K562 (cell line): ENCODE measurements around the gene PPAN. TPM values are rescaled to one million over a fixed set of nuclear protein-coding genes. Genes with fewer than 3 reads are reported as not detected.

Experiments
- FOXA3 ChIP-seq, 2 experiments: fragments of 450-650 bp in 1 of 2; sonication (generic) in 1 of 2; formaldehyde crosslinking; IDR thresholded peaks in 1 of 2; conservative IDR thresholded peaks in 1 of 2; 2 replicates each; pipeline versions ENCODE4 v1.4.0 to v1.8.0; 2020 to 2022; ENCODE audit warnings: mild to moderate bottlenecking in 2 of 2, missing genetic modification reagents in 1 of 2
- MTA1 ChIP-seq: fragments of 450-650 bp; IDR thresholded peaks from 2 replicates; pipeline ENCODE4 v1.6.1; 2017; ENCODE audit warnings: borderline replicate concordance
- NR4A1 ChIP-seq, 2 experiments: fragments of 250-450 bp in 1 of 2; fragments of 450-650 bp in 1 of 2; sonication (Bioruptor Pico) in 1 of 2; IDR thresholded peaks; 2 replicates each; pipeline versions ENCODE4 v1.4.0 to v1.6.1; 2016 to 2020; ENCODE audit warnings: mild to moderate bottlenecking in 2 of 2, missing compliant biosample characterization in 1 of 2, missing genetic modification characterization in 1 of 2, moderate library complexity in 1 of 2
- PHB ChIP-seq: fragments of 250-450 bp; sonication (Bioruptor Pico); IDR thresholded peaks from 2 replicates; pipeline ENCODE4 v1.5.0; 2021
- RBM22 ChIP-seq: fragments of 200-400 bp; formaldehyde crosslinking; IDR thresholded peaks from 2 replicates; pipeline ENCODE4 v1.6.1; 2018; ENCODE audit warnings: low read length, low read depth; ENCODE audit not compliant: poor library complexity, severe bottlenecking
- SMAD3 ChIP-seq: fragments of 450-650 bp; formaldehyde crosslinking; conservative IDR thresholded peaks from 2 replicates; pipeline ENCODE4 v1.4.0; 2020; ENCODE audit warnings: mild to moderate bottlenecking
- SRSF1 ChIP-seq: fragments of 200-400 bp; formaldehyde crosslinking; IDR thresholded peaks from 2 replicates; pipeline ENCODE4 v1.6.1; 2017; ENCODE audit warnings: mild to moderate bottlenecking, low read depth, low read length, moderate library complexity
- ZBTB11 ChIP-seq, 3 experiments: fragments of 200-800 bp in 1 of 3; fragments of 250-450 bp in 1 of 3; fragments of 450-650 bp in 1 of 3; sonication (Bioruptor Pico) in 1 of 3; sonication (Bioruptor generic) in 1 of 3; formaldehyde crosslinking in 1 of 3; IDR thresholded peaks; 2 replicates each; pipeline versions ENCODE4 v1.6.1 to v1.8.0; 2016 to 2022; ENCODE audit warnings: mild to moderate bottlenecking in 2 of 3, missing genetic modification characterization in 2 of 3, missing compliant biosample characterization in 1 of 3, moderate library complexity in 1 of 3
- ZBTB33 ChIP-seq: sonication (generic); formaldehyde crosslinking; IDR thresholded peaks from 2 replicates; pipeline ENCODE4 v1.8.1; 2023; ENCODE audit warnings: mild to moderate bottlenecking, missing genetic modification reagents
- ZFX ChIP-seq: sonication (generic); formaldehyde crosslinking; IDR thresholded peaks from 2 replicates; pipeline ENCODE4 v1.8.0; 2022; ENCODE audit warnings: mild to moderate bottlenecking, missing genetic modification reagents, moderate library complexity
- ZNF175 ChIP-seq: fragments of 200-800 bp; sonication (Bioruptor generic); IDR thresholded peaks from 2 replicates; pipeline ENCODE4 v1.6.1; 2016; ENCODE audit warnings: low read depth, mild to moderate bottlenecking, missing genetic modification characterization, missing compliant biosample characterization
- ZNF316 ChIP-seq: fragments of 450-650 bp; IDR thresholded peaks from 2 replicates; pipeline ENCODE4 v1.6.1; 2016
- polyA plus RNA-seq, 8 experiments: library from polyadenylated mRNA; depleted of rRNA in 4 of 8; stranded (reverse) in 5 of 8; unstranded in 3 of 8; fragments of >200 nt; fragmentation: Nextera tagmentation in 2 of 8; fragmentation: Illumina TruSeq in 1 of 8; extraction: Ambion mirVana in 2 of 8; extraction: Trizol in 1 of 8; gene quantifications; 2 replicates each; pipeline versions ENCODE4 v1.2.1 to v1.2.3, GENCODE V29; 2011 to 2014; ENCODE audit warnings: inconsistent platforms in 1 of 8, missing spikeins in 1 of 8
- total RNA-seq, 7 experiments: library from RNA; depleted of rRNA in 6 of 7; stranded (reverse); fragments of >200 nt in 6 of 7; fragmentation: Illumina TruSeq in 2 of 7; extraction: Trizol in 2 of 7; gene quantifications; 2 replicates each; pipeline versions ENCODE4 v1.2.1 to v1.2.3, GENCODE V29; 2011 to 2021; ENCODE audit warnings: low replicate concordance in 1 of 7
- TF ChIP-seq, protein P1 (sequence below): sonication (generic); formaldehyde crosslinking; IDR thresholded peaks from 2 replicates; pipeline ENCODE4 v1.4.0; 2020; ENCODE audit warnings: mild to moderate bottlenecking, missing genetic modification reagents
- TF ChIP-seq, protein P2 (sequence below), 2 experiments: fragments of 200-800 bp in 1 of 2; sonication (Bioruptor generic) in 1 of 2; sonication (generic) in 1 of 2; formaldehyde crosslinking in 1 of 2; IDR thresholded peaks in 1 of 2; conservative IDR thresholded peaks in 1 of 2; 2 replicates each; pipeline versions ENCODE4 v1.5.0 to v1.6.1; 2016 to 2020; ENCODE audit warnings: missing compliant biosample characterization in 1 of 2, missing genetic modification characterization in 1 of 2, missing genetic modification reagents in 1 of 2

PPAN gene
- total and polyA plus RNA-seq, 9 of the 15 experiments (the other 6 are each of a cell fraction or from before 2014, with no cell fraction given): 2.2 to 129 (median 59.1) TPM

DNA sequence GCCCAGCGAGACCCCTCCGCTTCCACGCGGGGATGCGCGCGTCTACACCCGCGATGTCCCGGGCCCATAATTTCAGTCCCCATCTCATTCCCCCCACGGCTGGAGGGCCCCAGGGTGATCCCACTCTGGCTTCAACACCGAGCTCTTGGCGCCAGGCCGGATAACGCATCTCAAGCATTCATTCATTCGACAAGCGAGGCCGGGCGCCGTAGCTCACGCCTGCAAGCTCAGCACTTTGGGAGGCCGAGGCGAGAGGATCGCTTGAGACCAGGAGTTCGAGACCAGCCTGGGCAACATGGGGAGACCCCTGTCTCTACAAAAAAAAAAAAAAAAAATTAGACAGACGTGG, 9.6 kb upstream of the PPAN start (continued):
- TF ChIP-seq, protein P1, sequence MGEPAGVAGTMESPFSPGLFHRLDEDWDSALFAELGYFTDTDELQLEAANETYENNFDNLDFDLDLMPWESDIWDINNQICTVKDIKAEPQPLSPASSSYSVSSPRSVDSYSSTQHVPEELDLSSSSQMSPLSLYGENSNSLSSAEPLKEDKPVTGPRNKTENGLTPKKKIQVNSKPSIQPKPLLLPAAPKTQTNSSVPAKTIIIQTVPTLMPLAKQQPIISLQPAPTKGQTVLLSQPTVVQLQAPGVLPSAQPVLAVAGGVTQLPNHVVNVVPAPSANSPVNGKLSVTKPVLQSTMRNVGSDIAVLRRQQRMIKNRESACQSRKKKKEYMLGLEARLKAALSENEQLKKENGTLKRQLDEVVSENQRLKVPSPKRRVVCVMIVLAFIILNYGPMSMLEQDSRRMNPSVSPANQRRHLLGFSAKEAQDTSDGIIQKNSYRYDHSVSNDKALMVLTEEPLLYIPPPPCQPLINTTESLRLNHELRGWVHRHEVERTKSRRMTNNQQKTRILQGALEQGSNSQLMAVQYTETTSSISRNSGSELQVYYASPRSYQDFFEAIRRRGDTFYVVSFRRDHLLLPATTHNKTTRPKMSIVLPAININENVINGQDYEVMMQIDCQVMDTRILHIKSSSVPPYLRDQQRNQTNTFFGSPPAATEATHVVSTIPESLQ (CRISPR knock-in tag): peak; percentile 26; the same call in 1 of the 2 replicates
- TF ChIP-seq RBM22 (no peak), ZBTB33 (CRISPR knock-in tag) (peak; percentile 98), ZFX (CRISPR knock-in tag) (peak; percentile 68), FOXA3 (CRISPR knock-in tag; conservative IDR thresholded peaks at IDR 0.05 in 1 of 2, IDR thresholded peaks at IDR 0.05 in 1 of 2) (0 out of 4 replicates have a peak, but pooled peaks of 1 of the 2 experiments have one; percentile 47), SRSF1 (no peak), SMAD3 (CRISPR knock-in tag) (no peak), ZBTB11 (CRISPR knock-in tag; IDR thresholded peaks at IDR 0.05) (no peak), NR4A1 (CRISPR knock-in tag; IDR thresholded peaks at IDR 0.05) (no peak), NR4A1 (tag; IDR thresholded peaks at IDR 0.05) (peak; percentile 74; the same call in 1 of the 2 replicates), MTA1 (no peak), ZNF175 (CRISPR knock-in tag) (no peak), ZNF316 (peak; percentile 87), PHB (CRISPR knock-in tag) (0 out of 2 replicates have a peak, but pooled peaks have one; percentile 47)
- TF ChIP-seq, protein P2, sequence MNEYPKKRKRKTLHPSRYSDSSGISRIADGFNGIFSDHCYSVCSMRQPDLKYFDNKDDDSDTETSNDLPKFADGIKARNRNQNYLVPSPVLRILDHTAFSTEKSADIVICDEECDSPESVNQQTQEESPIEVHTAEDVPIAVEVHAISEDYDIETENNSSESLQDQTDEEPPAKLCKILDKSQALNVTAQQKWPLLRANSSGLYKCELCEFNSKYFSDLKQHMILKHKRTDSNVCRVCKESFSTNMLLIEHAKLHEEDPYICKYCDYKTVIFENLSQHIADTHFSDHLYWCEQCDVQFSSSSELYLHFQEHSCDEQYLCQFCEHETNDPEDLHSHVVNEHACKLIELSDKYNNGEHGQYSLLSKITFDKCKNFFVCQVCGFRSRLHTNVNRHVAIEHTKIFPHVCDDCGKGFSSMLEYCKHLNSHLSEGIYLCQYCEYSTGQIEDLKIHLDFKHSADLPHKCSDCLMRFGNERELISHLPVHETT (CRISPR knock-in tag; conservative IDR thresholded peaks at IDR 0.05 in 1 of 2, IDR thresholded peaks at IDR 0.05 in 1 of 2): no peak; a peak in 1 of 4 replicates
